HG03066 (cell line): ENCODE measurements around the gene KRTAP3-2.

Experiments used
- ATAC-seq: cut with Tn5 transposase; IDR thresholded peaks from one replicate; pipeline ENCODE4 v1.9.1; 2021; ENCODE audit warnings: low read depth; ENCODE audit not compliant: unreplicated experiment

KRTAP3-2 gene

GRCh38 chr17:40974366-40974765 is 25.3 kb downstream of the KRTAP3-2 start:
- ATAC-seq: no peak

- ATAC-seq: no peak
Observed at GRCh38 chr17:40967582-40967981, 32.1 kb downstream of the KRTAP3-2 start.

GRCh38 chr17:40966848-40967247 is 32.9 kb downstream of the KRTAP3-2 start, which contains the start of gene KRT39:
TSS of gene KRT39 (minus strand) at chr17:40966948. CDS start at chr17:40966856, 92 bp downstream.
- no peak for ATAC-seq

GRCh38 chr17:40963838-40964237 is 35.9 kb downstream of the KRTAP3-2 start:
- no peak for ATAC-seq

- ATAC-seq: no peak
Observed at GRCh38 chr17:40962059-40962561, 37.6 kb downstream of the KRTAP3-2 start.

- no peak for ATAC-seq
Observed at GRCh38 chr17:40961591-40961990, 38.1 kb downstream of the KRTAP3-2 start.

- ATAC-seq: no peak
Observed at GRCh38 chr17:40960144-40960543, 39.6 kb downstream of the KRTAP3-2 start.

- ATAC-seq: no peak
Observed at GRCh38 chr17:40958086-40958953, 41.4 kb downstream of the KRTAP3-2 start.

GRCh38 chr17:40956401-40957254 is 43.1 kb downstream of the KRTAP3-2 start:
- ATAC-seq: no peak

- ATAC-seq: no peak
Observed at GRCh38 chr17:40953881-40954280, 45.8 kb downstream of the KRTAP3-2 start.

GRCh38 chr17:40952661-40953060 is 47.0 kb downstream of the KRTAP3-2 start:
- ATAC-seq: no peak

- no peak for ATAC-seq
Observed at GRCh38 chr17:40952154-40952553, 47.6 kb downstream of the KRTAP3-2 start.

GRCh38 chr17:40951011-40951622 is 48.6 kb downstream of the KRTAP3-2 start:
- no peak for ATAC-seq

GRCh38 chr17:40950176-40950575 is 49.5 kb downstream of the KRTAP3-2 start:
- ATAC-seq: no peak

- no peak for ATAC-seq
Observed at GRCh38 chr17:40949418-40949817, 50.3 kb downstream of the KRTAP3-2 start.
